Fibroblast of the aortic adventitia (primary cell): Measurements from ENCODE around the gene KEAP1. TPM values are rescaled to one million over a fixed set of nuclear protein-coding genes. Genes with fewer than 3 reads are reported as not detected.
"Not testable (repeated sequence)": the region's sequence is repeated elsewhere in the genome, so short reads cannot be mapped to it uniquely, and the experiment has no call there.

Source experiments
- DNase-seq: peaks from one replicate; pipeline ENCODE4 v3.0.0-alpha.2; 2010; ENCODE audit warnings: low read depth
- H3K4me3 ChIP-seq: 2 replicates; pipeline ENCODE4 v1.5.1; 2011; ENCODE audit warnings: low read depth, mild to moderate bottlenecking, control low read depth, low read length, moderate library complexity
- total RNA-seq: library from RNA; depleted of rRNA; stranded (reverse); fragments of >200 nt; gene quantifications from 2 replicates; pipeline ENCODE4 v1.2.3, GENCODE V29; 2012; ENCODE audit warnings: low replicate concordance
- TF ChIP-seq, protein P1 (sequence below): IDR thresholded peaks from 2 replicates; pipeline ENCODE4 v1.5.1; 2011; ENCODE audit warnings: mild to moderate bottlenecking, low read length, control low read depth, inconsistent platforms; ENCODE audit not compliant: insufficient read depth

KEAP1 gene
- total RNA-seq, 1 donor = 62.5 TPM

DNA sequence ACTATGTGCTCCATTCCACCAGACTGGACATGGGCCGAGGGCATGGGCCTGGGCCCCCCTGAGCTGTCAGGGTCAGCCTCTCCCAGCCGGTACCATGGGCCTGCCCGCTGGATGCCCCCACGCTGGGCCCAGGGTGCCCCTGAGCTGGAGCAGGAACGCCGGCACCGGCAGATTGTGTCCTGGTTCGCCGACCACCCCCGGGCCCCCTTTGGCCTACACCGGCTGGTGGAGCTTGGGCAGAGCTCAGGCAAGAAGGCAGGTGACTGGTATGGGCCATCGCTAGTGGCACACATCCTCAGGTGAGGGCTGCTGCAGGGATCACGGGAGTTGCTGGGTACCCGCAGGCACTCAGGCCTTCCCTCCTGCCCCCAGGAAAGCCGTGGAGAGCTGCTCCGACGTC lies 43.7 kb upstream of the KEAP1 start:
- no peak overlapping the region for H3K4me3 ChIP-seq
- TF ChIP-seq, protein P1, sequence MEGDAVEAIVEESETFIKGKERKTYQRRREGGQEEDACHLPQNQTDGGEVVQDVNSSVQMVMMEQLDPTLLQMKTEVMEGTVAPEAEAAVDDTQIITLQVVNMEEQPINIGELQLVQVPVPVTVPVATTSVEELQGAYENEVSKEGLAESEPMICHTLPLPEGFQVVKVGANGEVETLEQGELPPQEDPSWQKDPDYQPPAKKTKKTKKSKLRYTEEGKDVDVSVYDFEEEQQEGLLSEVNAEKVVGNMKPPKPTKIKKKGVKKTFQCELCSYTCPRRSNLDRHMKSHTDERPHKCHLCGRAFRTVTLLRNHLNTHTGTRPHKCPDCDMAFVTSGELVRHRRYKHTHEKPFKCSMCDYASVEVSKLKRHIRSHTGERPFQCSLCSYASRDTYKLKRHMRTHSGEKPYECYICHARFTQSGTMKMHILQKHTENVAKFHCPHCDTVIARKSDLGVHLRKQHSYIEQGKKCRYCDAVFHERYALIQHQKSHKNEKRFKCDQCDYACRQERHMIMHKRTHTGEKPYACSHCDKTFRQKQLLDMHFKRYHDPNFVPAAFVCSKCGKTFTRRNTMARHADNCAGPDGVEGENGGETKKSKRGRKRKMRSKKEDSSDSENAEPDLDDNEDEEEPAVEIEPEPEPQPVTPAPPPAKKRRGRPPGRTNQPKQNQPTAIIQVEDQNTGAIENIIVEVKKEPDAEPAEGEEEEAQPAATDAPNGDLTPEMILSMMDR = no peak
- no peak for DNase-seq

DNA sequence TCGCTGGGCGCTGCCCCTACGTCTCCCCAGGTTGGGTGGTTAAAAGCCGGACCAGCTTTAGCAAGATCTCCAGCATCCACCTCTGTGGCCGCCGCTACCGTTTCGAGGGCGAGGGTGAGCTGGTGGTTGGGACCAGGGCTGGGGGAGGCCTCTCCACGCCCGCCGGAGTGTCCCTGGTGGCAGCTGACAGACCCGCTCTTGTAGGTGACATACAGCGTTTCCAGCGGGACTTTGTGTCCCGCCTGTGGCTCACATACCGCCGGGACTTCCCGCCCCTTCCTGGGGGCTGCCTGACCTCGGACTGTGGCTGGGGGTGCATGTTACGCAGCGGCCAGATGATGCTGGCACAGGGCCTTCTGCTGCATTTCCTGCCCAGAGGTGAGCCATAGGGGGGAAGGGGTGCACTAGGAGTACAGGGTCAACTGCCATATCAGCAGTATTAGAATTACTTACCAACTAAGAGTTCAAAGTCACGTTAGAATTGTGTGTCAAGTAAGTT lies 41.6 kb upstream of the KEAP1 start:
- H3K4me3 ChIP-seq = peak overlapping the region; percentile 81
- DNase-seq = no peak
- TF ChIP-seq, protein P1 = no peak

DNA sequence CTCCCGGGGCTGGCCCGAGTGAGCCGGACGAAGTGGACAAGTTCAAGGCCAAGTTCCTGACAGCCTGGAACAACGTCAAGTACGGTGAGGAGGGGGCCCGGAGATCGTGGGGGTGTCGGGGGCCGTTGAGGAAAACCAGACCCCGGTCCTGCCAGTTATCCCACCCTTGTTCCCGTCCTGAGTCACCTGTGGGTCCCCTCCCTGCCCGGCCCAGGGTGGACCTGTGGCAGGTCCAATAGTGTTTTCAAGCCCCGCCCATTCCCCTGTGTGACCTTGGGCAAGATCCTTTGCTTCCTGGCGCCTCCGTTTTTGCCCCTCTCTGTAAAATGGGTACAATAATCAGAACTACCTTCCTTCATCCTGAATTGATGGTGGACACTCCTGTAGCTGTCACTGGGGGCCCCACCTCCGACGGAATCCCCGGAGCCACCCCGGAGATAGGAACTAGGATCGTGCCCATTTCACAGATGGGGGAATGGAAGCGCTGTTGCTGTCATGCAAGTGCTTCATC lies 41.1 kb upstream of the KEAP1 start:
- TF ChIP-seq, protein P1 = no peak
- H3K4me3 ChIP-seq = peak overlapping the region; percentile 81
- DNase-seq = no peak

DNA sequence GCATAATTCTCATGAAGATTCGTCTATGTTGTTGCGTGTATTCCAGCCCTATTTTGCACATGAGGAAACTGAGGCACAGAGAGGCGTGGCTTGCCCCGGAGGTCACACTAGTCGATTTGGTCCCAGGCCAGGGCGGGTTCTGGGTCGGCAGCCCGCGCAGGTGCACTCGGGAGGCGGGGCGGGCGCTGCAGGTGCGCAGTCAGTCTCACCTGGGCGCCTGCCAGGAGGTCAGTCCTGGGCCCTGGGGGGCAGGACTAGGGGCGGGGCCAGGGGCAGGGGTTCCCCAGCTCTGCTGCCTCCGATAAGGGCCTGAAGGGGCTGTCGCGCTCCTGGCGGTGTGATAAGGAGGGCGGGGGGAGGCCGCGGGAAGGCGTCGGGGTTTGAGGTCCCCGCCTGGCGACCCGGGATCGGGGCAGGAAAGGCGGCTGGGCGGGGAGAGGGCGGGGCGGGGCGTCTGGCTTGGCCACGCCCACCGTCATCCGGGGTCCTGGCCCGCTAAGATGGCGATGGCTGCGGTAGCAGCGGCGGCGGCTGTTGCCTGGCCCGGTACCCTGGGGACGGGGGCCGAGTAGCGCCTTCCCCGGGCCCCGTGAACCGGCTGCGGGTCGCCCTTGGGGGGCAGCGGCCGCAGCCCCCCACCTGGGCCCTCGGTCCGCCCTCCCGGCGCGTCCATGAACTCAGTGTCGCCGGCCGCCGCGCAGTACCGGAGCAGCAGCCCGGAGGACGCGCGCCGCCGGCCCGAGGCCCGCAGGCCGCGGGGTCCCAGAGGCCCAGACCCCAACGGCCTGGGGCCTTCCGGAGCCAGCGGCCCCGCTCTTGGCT lies 40.5 kb upstream of the KEAP1 start, which contains the start of gene ATG4D:
ATG4D (plus strand) TSS at position 485 of the 822 bp plus-strand sequence; CDS start at position 672, 187 bp downstream.
- DNase-seq = peak; percentile 53
- peak within 1 kb of the TSS; percentile 81 for H3K4me3 ChIP-seq
- TF ChIP-seq, protein P1 = no peak

DNA sequence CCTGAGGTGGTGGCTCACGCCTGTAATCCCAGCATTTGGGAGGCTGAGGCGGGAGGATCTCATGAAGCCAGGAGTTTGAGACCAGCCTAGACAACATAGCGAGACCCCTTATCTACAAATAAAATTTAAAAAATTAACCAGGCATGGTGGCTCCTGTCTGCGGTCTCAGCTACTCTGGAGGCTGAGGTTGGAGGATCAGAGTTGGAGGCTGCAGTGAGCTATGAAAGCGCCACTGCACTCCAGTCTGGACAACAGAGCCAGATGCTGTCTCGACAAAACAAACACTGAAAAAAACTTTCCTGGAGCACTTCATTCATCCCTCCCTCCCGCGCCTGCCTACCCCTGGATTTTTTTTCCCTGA lies 39.9 kb upstream of the KEAP1 start:
- DNase-seq = no peak
- TF ChIP-seq, protein P1 = no peak
- H3K4me3 ChIP-seq = no peak overlapping the region

DNA sequence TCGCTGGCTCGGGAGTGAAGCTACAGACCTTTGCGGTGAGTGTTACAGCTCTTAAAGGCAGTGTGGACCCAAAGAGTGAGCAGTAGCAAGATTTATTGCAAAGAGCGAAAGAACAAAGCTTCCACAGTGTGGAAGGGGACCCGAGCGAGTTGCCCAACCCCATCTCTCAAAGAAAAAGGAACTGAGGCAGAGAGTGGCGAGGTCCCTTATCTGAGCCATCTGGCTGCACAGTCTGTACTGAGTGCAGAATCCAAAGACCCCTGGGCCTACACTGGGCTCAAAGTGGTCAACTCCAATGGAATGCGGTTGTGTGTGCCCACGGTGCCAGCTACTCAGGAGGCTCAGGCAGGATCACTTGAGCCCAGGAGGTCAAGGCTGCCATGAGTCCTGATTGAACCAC lies 35.9 kb upstream of the KEAP1 start:
- DNase-seq = not testable (repeated sequence)

DNA sequence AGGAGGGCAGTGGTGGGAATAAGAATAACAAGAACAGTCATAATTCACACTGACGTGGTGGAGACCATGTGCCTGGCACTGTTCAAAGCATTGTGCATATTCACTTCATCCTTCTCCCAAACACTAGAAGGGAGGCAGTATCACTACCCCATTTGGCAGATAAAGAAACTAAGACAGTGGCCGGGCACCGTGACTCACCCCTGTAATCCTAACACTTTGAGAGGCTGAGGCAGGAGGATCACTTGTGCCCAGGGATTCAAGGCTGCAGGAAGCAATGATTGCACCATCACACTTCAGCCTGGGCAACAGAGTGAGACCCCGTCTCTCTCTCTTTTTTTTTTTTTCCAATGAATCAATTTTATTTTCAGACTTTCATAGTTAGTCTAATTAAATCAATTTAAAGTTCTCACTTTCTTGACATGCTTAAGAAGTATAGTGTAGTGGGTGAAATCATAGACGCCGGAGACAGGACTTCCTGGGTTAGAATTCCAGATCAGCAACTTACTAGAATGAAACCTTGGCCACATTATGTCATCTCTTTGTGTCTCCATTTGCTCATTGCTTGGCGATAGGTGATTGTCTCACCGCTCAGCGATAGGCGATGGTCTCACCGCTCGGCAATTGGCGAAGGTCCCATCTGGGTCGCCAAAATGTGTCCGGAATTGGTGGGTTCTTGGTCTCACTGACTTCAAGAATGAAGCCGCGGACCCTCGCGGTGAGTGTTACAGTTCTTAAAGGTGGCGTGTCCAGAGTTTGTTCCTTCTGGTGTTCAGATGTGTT lies 35.2 kb upstream of the KEAP1 start:
- TF ChIP-seq, protein P1 = no peak
- DNase-seq = no peak
- no peak overlapping the region for H3K4me3 ChIP-seq

More for the DNA sequence above, 35.9 kb upstream of the KEAP1 start:
- H3K4me3 ChIP-seq = not testable (repeated sequence)
